ENCODE results near the gene RYR2. TPM values are rescaled to one million over a fixed set of nuclear protein-coding genes. Genes with fewer than 3 reads are reported as not detected.

RYR2 gene
- total and polyA plus RNA-seq, 2 of the 8 experiments (the other 6 are each of a cell fraction or from before 2014, with no cell fraction given) = 1.3 to 4.4 TPM

DNA sequence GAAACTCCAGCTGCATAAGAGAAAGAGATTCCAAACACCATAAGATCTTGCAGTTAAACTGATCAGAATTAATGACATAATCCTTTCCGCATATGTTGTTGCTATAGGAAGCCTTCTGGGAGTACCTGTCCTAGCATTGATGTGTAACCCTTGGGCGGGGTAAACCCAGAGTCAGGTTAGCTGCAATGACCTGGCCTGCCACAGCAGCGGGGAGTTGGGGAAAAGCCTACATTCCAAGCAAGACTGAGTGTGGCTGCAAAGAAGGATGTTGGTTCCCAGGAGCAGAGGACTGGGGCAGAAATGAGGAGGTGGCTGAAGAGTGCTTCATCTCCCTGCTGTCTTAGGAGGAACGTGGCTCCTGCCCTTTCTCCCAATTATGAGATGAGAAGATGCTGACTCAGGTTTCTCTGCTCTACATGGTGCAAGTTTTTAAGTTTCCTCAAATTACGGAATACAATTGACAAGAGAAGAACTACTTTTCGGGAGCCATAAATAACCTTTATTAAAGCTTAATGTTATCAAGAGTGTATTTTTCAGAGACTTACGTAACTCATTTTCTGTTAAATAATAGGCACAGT is 142.1 kb downstream of the RYR2 start:
- 74% methylated on average over 7 of the region's 7 CpGs; no CpG with 5 or more reads in 1 of the 2 experiments for WGBS, 2 experiments (ENCODE audit: extremely low coverage in 1 of 2, insufficient coverage in 1 of 2, insufficient read length in 1 of 2, insufficient replicate concordance in 2 of 2, low coverage in 1 of 2, low lambda C conversion rate in 2 of 2, missing lambda C conversion rate in 1 of 2)
- Histone ChIP-seq H2BK12ac (ENCODE audit: low read depth, low read length) (no peak overlapping the region), H2AFZ (ENCODE audit: low read length) (no peak overlapping the region), H3K4me1 (replicated peaks in 1 of 4; ENCODE audit: control insufficient read depth in 3 of 4, insufficient read depth in 4 of 4, low read length in 3 of 4) (peaks cover 0 to 11% (median 4%) of the 10 kb centered on the region in 4 experiments; a peak in 4 of 7 replicates), H3K9me3 (ENCODE audit: insufficient read depth in 2 of 2, low read depth in 1 of 2, low read length in 1 of 2) (no peaks in the 10 kb centered on the region), H2BK5ac (ENCODE audit: low read depth, low read length) (no peak overlapping the region), H2BK20ac (ENCODE audit: low read length) (no peak overlapping the region), H3K4me3 (ENCODE audit: extremely low read depth in 1 of 4, insufficient read depth in 2 of 4, low read depth in 3 of 4, low read length in 4 of 4) (no peak overlapping the region), H3K23me2 (ENCODE audit: low read depth, low read length) (no peaks in the 10 kb centered on the region), H3K14ac (ENCODE audit: insufficient read length) (no peak overlapping the region), H3K4me2 (ENCODE audit: insufficient read depth in 1 of 2, low read depth in 2 of 2, low read length in 2 of 2) (0 out of 4 replicates have a peak overlapping the region, but pooled peaks of 1 of the 2 experiments have one; percentile 8), H3K79me1 (ENCODE audit: low read depth, low read length) (peaks cover 2% of the 10 kb centered on the region; the same call in 1 of the 2 replicates), H3K36me3 (ENCODE audit: control insufficient read depth in 2 of 4, insufficient read depth in 4 of 4, low read length in 3 of 4) (no peaks in the 10 kb centered on the region), H3K23ac (ENCODE audit: insufficient read length) (no peak overlapping the region), H2BK15ac (ENCODE audit: low read length) (no peak overlapping the region), H2BK120ac (replicated peaks; ENCODE audit: low read depth, low read length) (no peak overlapping the region), H3K56ac (replicated peaks; ENCODE audit: insufficient read length, low read depth, low read length) (no peak overlapping the region), H3K9ac (replicated peaks in 1 of 4; ENCODE audit: extremely low read depth in 1 of 4, low read depth in 3 of 4, low read length in 3 of 4) (no peak overlapping the region), H3K4ac (replicated peaks; ENCODE audit: insufficient read length, low read depth, low read length) (no peak overlapping the region), H4K91ac (replicated peaks; ENCODE audit: insufficient read length, low read length) (no peak overlapping the region), H4K20me1 (replicated peaks in 1 of 2; ENCODE audit: control insufficient read depth in 1 of 2, insufficient read depth in 2 of 2, low read length in 2 of 2) (no peaks in the 10 kb centered on the region), H3K27me3 (replicated peaks in 1 of 4; ENCODE audit: control insufficient read depth in 3 of 4, extremely low read depth in 1 of 4, insufficient read depth in 3 of 4, low read length in 3 of 4) (no peaks in the 10 kb centered on the region), H4K8ac (ENCODE audit: extremely low read depth, insufficient read depth, low read length) (no peak overlapping the region), H3K79me2 (ENCODE audit: control insufficient read depth in 1 of 2, insufficient read depth in 2 of 2, low read length in 2 of 2) (no peaks in the 10 kb centered on the region), H3K18ac (ENCODE audit: extremely low read depth, low read length) (no peak overlapping the region), H2AK5ac (ENCODE audit: low read depth, low read length) (no peak overlapping the region), H3K27ac (ENCODE audit: low read depth, low read length) (no peak overlapping the region), H4K5ac (ENCODE audit: insufficient read length, low read depth, low read length) (no peak overlapping the region)
- no peak for TF ChIP-seq CEBPB (IDR thresholded peaks at IDR 0.05; ENCODE audit: low read depth, low read length)
- TF ChIP-seq TEAD4 (IDR thresholded peaks at IDR 0.05; ENCODE audit: low read depth, low read length) = peak; percentile 88
- no peak for TF ChIP-seq ASH2L (IDR thresholded peaks at IDR 0.05; ENCODE audit: low read length)
- no peak for TF ChIP-seq JUN (IDR thresholded peaks at IDR 0.05; ENCODE audit: low read depth, low read length)
- TF ChIP-seq MAFK (IDR thresholded peaks at IDR 0.05; ENCODE audit: low read depth, low read length) = peak; percentile 67
- no peak for TF ChIP-seq KDM4A (IDR thresholded peaks at IDR 0.05; ENCODE audit: low read depth, low read length, severe bottlenecking)
- TF ChIP-seq RXRA (IDR thresholded peaks at IDR 0.05; ENCODE audit: insufficient read depth, low read depth, low read length) = no peak
- no peak for TF ChIP-seq RNF2 (IDR thresholded peaks at IDR 0.05; ENCODE audit: borderline replicate concordance, low read depth, low read length, missing control alignments, poor library complexity, severe bottlenecking)
- POLR2A ChIA-PET (ENCODE audit: partially characterized antibody) = interaction anchor here (0.9 to 1.9 kb wide), 2 partner anchors 13 to 142 kb away, joined by 3 to 5 read pairs; no protein-coding TSS in a partner anchor
- FAIRE-seq = no peak
- CTCF ChIA-PET (ENCODE audit: partially characterized antibody) = interaction anchor here (0.6 to 1.4 kb wide), 4 partner anchors 14 to 695 kb away, joined by 3 read pairs; no protein-coding TSS in a partner anchor
- no peak for DNase-seq (ENCODE audit: low read depth in 1 of 2, low spot score in 2 of 2)
